NCI-H2107 treated with DMSO at 0.1 percent for 48 hours (cell line): ENCODE results near the gene NECTIN2.
"Not testable (repeated sequence)": the region's sequence is repeated elsewhere in the genome, so short reads cannot be mapped to it uniquely, and the experiment has no call there.

Experiments
- DNase-seq: peaks from one replicate; lab custom pipeline; 2025; ENCODE audit not compliant: unreplicated experiment; lab: John Stamatoyannopoulos, UW

Gene NECTIN2

DNA sequence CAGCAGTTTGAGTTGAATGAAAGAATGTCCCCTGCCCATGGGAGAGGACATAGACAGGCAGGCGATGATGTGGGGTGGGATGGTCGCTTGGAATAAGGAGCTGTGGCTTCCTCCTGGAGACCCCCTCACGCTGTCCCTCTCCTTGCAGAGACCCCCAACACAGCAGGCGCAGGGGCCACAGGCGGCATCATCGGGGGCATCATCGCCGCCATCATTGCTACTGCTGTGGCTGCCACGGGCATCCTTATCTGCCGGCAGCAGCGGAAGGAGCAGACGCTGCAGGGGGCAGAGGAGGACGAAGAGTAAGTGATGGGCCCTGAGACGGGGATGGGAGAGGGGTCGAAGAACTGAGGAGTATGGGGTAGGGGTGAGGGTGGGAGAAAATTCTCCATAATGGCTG, 36.0 kb downstream of the NECTIN2 start:
- DNase-seq = no peak

DNA sequence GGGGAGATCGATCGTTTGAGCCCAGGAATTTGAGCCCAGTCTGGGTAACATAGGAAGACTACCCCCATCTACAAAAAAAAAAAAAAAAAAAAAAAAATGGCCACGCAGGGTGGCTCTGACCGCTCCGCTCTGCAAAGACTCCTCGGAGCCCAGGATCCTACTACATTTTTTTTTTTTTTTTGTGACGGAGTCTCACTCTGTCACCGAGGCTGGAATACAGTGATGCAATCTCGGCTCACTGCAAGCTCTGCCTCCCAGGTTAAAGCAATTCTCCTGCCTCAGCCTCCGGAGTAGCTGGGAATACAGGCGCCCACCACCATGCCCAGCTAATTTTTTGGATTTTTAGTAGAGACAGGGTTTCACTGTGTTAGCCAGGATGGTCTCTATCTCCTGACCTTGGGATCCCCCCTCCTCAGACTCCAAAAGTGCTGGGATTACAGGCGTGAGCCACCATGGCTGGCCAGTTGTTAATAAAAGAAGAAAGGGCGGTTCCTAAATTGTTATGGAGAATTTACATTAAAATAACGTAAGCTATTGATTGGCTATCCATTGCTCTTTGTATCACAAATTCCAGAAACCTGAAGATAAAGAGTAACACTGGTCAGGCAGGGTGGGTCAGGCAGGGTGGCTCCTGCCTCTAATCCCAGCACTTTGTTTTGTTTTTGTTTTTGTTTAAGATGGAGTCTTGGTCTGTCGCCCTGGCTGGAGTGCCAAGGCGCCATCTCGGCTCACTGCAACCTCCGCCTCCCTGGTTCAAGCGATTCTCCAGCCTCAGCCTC, 36.7 kb downstream of the NECTIN2 start:
- DNase-seq = not testable (repeated sequence)

DNA sequence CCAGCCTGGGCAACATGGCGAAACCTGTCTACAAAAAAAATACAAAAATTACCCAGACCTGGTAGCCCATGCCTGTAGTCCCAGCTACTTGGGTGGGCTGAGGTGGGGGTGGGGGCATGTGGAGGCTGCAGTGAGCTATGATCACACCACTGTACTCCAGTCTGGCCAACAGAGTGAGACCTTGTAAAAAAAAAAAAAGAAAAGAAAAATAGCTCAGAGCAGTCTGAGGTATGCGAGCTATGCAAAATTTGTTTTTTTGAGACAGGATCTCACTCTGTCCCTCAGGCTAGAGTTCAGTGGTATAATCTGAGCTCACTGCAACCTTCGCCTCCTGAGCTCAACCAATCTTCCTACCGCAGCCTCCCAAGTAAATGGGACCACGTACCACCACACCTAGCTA, 37.8 kb downstream of the NECTIN2 start:
- DNase-seq = no peak

DNA sequence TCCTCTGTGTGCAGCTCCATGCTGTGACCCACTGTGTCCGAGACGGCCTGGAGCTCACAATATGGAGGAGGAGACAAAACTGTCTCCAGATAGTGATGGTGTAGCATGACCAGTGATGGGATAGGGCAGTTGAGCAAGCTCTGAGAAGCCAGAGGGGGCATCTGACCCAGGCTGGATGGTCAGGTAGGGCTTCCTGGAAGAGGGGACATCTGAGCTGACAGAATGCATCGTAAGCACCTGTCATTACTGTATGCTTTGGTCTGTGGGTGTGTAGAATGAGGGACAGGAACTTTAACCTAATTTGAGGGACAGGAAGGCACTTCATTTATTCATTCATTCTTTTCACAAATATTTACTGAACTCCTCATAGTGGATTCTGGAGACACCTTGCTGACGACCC, 38.5 kb downstream of the NECTIN2 start:
- DNase-seq = no peak

DNA sequence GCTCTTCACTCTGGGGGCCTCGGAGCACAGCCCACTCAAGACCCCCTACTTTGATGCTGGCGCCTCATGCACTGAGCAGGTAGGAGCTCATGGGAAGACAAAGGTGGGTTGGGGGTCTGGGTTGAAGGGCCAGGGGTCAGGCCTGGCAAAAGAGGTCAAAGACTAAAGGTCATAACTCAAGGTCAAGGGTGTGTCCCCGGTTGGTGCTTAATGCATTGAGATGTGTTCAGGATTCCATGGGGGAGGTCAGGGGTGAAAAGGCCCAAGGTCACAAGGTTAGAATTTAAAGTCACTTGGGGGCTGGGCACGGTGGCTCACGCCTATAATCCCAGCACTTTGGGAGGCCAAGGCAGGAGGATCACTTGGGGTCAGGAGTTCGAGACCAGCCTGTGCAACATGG, 40.0 kb downstream of the NECTIN2 start:
- no peak for DNase-seq

DNA sequence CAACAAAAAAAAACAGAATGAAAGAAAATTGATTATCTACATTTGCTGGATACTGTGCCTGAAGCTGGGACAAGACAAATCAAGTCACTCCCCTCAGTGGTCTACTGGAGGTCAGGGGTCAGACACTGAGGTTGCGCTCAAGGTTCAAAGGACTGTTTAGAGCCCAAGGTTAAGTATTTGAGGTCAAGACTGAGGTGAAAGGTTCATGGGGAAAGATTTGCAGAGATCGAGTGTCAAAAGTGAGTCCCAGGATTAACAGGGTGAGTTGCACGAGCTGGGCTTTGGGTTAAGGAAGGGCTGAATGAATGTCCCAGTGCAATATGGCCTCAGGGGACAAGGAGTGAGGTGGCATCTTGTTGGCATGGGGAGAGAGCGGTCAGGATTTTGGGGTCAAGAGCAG, 41.6 kb downstream of the NECTIN2 start:
- no peak for DNase-seq

DNA sequence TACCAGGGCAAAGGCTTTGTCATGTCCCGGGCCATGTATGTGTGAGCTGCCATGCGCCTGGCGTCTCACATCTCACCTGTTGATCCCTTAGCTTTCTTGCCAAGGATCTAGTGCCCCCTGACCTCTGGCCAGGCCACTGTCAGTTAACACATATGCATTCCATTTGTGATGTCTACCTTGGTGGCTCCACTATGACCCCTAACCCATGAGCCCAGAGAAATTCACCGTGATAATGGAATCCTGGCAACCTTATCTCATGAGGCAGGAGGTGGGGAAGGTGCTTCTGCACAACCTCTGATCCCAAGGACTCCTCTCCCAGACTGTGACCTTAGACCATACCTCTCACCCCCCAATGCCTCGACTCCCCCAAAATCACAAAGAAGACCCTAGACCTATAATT, 42.2 kb downstream of the NECTIN2 start:
- not testable (repeated sequence) for DNase-seq

DNA sequence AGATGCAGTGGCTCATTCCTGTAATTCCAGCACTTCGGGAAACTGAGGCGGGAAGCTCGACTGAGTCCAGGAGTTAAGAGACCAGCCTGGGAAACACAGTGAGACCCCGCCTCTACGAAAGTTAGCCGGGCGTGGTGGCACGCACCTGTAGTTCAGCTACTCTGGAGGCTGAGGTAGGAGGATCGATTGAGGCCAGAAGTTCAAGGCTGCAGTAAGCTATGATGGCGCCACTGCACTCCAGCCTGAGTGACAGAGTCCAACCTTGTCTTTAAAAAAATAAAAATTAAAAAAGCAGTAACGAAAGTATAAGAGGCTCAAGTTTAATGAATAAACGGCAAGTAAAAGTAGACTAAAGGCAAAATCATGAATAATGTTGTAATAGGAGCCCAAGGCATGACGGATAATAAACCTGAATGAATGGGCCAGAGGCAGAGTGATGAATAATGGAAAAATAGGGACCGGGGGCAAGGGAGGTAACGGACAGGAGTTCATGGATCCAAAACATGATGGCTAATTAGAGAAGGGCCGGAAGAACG, 43.8 kb downstream of the NECTIN2 start:
- no peak for DNase-seq

- DNase-seq = peak; percentile 99
These were observed 44.4 kb downstream of the NECTIN2 start for GRCh38 chr19:44890366-44891015.

DNA sequence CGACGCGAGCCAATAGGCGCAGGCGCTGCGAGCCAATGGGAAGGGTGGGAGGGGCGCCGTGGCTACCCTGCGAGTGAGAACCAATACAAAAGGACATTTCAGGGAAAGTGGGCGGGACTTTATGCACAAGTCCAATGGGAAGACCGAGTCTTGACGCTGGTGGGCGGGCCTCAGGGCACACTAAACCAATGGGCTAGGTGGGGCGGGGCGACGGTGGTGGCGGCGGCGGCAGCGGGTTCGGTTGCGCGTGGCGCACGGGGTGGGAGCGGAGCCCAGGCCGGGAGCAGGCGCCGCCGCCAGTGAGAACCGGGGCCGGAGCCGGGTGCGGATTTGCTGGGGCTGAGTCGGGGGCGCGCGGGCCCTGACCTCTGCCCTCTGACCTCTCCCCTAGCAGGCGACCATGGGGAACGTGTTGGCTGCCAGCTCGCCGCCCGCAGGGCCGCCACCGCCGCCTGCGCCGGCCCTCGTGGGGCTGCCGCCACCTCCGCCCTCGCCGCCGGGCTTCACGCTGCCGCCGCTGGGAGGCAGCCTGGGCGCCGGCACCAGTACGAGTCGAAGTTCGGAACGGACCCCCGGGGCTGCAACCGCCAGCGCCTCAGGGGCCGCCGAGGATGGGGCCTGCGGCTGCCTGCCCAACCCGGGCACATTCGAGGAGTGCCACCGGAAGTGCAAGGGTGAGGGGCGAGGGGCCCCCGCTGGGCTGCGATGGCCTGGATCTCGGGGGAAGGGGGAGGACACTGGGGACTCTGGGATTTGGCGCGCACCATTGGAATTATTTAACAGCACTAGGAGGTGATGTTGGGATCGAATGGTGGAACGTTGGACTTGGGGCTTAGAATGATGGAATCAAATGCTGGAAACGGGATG, 45.2 kb downstream of the NECTIN2 start, which contains the start of gene TOMM40:
Gene TOMM40, plus strand, starts transcription at position 239 of the 867 bp plus-strand sequence. Its CDS starts 162 bp downstream, at position 401.
- no peak for DNase-seq

GRCh38 chr19:44892932-44893331, 46.8 kb downstream of the NECTIN2 start:
- DNase-seq = no peak

DNA sequence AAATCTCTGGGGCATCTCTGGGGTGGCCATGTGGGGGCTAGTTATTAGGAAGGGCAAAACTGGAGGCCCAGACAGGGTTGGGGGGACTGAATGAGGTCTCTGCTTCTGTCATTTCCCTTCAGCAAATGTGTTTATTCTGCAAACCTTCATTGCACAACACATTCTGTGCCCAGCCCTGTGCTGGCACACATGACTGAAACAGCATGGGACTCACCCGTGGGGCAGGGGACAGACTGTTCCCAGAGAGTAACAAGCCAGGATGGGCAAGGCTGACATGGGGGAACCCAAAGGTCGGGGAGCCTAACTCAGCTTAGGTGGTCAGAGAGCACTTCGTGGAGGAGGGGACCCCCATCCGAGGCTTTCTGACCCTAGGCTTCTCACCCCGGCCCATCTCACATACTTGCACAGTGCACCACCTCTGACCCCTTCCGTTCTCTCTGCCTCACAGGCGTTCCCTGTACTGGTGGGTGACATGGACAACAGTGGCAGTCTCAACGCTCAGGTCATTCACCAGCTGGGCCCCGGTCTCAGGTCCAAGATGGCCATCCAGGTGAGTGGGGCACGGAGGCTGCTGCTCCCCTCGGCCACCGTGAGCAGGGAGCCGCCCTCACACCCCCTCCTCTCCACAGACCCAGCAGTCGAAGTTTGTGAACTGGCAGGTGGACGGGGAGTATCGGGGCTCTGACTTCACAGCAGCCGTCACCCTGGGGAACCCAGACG, 47.4 kb downstream of the NECTIN2 start:
- no peak for DNase-seq

GRCh38 chr19:44894052-44894400, 47.9 kb downstream of the NECTIN2 start:
- no peak for DNase-seq

DNA sequence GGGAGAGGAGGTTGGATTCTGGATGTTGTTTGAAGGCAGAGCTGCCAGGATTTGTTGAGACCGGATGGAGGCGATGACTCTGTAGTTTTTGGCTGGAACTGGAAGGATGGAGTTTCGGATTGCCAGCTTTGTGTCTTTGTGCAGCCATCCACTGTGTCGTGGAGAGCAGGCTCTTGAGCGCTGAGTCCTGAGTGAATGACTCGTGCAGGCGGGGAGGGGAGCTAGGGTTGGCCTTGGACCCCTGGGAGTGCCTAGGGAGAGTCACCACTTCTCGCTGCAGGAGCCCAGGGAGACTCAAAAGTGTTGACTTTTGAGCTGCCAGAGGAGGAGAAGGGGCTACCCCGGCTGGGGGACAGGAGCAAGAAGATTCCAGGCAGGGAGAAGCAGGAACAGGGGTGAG, 48.8 kb downstream of the NECTIN2 start:
- DNase-seq = no peak

DNA sequence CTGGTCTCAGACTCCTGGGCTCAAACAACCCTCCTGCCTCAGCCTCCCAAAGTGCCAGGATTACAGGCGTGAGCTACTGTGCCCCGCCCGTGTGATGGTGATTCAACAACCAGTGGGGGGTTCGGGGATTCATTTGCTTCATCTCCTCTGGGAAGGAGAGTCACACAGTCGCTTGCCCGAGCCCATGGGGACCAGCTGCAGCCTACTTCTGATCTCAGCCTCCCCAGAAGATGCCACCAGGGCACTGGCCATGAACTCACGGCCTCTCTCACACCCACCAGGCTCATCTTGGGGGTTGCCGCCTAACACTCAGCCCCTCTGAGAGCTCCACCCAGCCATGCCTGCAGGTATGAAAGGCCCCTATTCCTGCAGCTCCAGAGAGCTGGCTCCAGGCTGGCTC, 51.7 kb downstream of the NECTIN2 start:
- DNase-seq = no peak

- DNase-seq = no peak
These were observed 54.5 kb downstream of the NECTIN2 start for GRCh38 chr19:44900328-44901244.

DNA sequence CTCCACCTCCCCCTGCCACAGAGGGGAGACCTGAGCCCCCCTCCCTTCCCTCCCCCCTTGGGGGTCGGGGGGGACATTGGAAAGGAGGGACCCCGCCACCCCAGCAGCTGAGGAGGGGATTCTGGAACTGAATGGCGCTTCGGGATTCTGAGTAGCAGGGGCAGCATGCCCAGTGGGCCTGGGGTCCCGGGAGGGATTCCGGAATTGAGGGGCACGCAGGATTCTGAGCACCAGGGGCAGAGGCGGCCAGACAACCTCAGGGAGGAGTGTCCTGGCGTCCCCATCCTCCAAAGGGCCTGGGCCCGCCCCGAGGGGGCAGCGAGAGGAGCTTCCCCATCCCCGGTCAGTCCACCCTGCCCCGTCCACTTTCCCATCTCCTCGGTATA, 57.1 kb downstream of the NECTIN2 start:
- DNase-seq = no peak

DNA sequence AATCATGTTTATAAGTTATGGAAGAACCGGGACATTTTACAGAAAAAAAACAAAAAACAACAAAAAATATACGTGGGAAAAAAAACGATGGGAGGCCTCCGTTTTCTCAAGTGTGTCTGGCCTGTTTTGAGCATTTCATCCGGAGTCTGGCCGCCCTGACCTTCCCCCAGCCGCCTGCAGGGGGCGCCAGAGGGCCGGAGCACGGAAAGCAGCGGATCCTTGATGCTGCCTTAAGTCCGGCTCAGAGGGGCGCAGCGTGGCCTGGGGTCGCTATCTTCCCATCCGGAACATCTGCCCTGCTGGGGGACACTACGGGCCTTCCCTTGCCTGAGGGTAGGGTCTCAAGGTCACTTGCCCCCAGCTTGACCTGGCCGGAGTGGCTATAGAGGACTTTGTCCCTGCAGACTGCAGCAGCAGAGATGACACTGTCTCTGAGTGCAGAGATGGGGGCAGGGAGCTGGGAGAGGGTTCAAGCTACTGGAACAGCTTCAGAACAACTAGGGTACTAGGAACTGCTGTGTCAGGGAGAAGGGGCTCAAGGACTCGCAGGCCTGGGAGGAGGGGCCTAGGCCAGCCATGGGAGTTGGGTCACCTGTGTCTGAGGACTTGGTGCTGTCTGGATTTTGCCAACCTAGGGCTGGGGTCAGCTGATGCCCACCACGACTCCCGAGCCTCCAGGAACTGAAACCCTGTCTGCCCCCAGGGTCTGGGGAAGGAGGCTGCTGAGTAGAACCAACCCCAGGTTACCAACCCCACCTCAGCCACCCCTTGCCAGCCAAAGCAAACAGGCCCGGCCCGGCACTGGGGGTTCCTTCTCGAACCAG, 57.7 kb downstream of the NECTIN2 start:
- DNase-seq = peak; percentile 12

DNA sequence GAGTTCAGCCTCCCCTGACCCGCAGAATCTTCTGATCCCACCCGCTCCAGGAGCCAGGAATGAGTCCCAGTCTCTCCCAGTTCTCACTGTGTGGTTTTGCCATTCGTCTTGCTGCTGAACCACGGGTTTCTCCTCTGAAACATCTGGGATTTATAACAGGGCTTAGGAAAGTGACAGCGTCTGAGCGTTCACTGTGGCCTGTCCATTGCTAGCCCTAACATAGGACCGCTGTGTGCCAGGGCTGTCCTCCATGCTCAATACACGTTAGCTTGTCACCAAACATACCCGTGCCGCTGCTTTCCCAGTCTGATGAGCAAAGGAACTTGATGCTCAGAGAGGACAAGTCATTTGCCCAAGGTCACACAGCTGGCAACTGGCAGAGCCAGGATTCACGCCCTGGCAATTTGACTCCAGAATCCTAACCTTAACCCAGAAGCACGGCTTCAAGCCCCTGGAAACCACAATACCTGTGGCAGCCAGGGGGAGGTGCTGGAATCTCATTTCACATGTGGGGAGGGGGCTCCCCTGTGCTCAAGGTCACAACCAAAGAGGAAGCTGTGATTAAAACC, 58.4 kb downstream of the NECTIN2 start:
- no peak for DNase-seq
